Osteoblast (primary cell): ENCODE results near the gene SH2D3C. TPM values are rescaled to one million over a fixed set of nuclear protein-coding genes. Genes with fewer than 3 reads are reported as not detected.

Source experiments
- DNase-seq: peaks from one replicate; pipeline ENCODE4 v3.0.0; 2011; ENCODE audit warnings: low spot score, mixed read lengths; ENCODE audit not compliant: insufficient read length; ENCODE audit errors: missing footprints
- H2AFZ ChIP-seq: 2 replicates; pipeline ENCODE4 v1.6.0; 2011; ENCODE audit warnings: mild to moderate bottlenecking, low read length
- H3K27ac ChIP-seq: 2 replicates; pipeline ENCODE4 v1.5.1; 2011; ENCODE audit warnings: mild to moderate bottlenecking, low read depth, low read length, moderate library complexity
- H3K27me3 ChIP-seq: 2 replicates; pipeline ENCODE4 v1.6.0; 2012; ENCODE audit warnings: mild to moderate bottlenecking, control low read depth, inconsistent platforms, low read length, moderate library complexity; ENCODE audit not compliant: insufficient read depth
- H3K36me3 ChIP-seq: 2 replicates; pipeline ENCODE4 v1.5.1; 2011; ENCODE audit warnings: mild to moderate bottlenecking, low read length, control low read depth, moderate library complexity; ENCODE audit not compliant: insufficient read depth
- H3K4me1 ChIP-seq: 2 replicates; pipeline ENCODE4 v1.5.1; 2011; ENCODE audit warnings: mild to moderate bottlenecking, low read length, control low read depth, moderate library complexity; ENCODE audit not compliant: insufficient read depth
- H3K4me2 ChIP-seq: 2 replicates; pipeline ENCODE4 v1.6.0; 2011; ENCODE audit warnings: mild to moderate bottlenecking, low read length; ENCODE audit not compliant: insufficient read depth
- H3K4me3 ChIP-seq: fragments of 200-600 bp; sonication (generic); 3 replicates; pipeline ENCODE4 v1.5.1; 2012; ENCODE audit warnings: mild to moderate bottlenecking, low read length, inconsistent platforms; ENCODE audit not compliant: insufficient read depth
- H3K79me2 ChIP-seq: 2 replicates; pipeline ENCODE4 v1.6.0; 2012; ENCODE audit warnings: mild to moderate bottlenecking, low read length, control low read depth, inconsistent platforms; ENCODE audit not compliant: insufficient read depth
- H3K9me3 ChIP-seq: 2 replicates; pipeline ENCODE4 v1.5.1; 2011; ENCODE audit warnings: low read depth, low read length, control low read depth
- H4K20me1 ChIP-seq: 2 replicates; pipeline ENCODE4 v1.6.0; 2012; ENCODE audit warnings: mild to moderate bottlenecking, low read length, control low read depth; ENCODE audit not compliant: insufficient read depth
- CTCF ChIP-seq: IDR thresholded peaks from 2 replicates; pipeline ENCODE4 v1.5.1; 2011; ENCODE audit warnings: mild to moderate bottlenecking, low read depth, low read length, moderate library complexity; ENCODE audit errors: extremely low read depth
- total RNA-seq: library from RNA; depleted of rRNA; stranded (reverse); fragments of >200 nt; gene quantifications from 2 replicates; pipeline ENCODE4 v1.2.3, GENCODE V29; 2012

SH2D3C gene
- total RNA-seq, 1 donor: 0.36 TPM

- Histone ChIP-seq H3K4me1 (peaks cover 9% of the 10 kb centered on the region), H3K9me3 (no peaks in the 10 kb centered on the region), H2AFZ (no peak overlapping the region), H3K36me3 (no peaks in the 10 kb centered on the region), H3K27me3 (no peaks in the 10 kb centered on the region), H3K79me2 (peaks cover 14% of the 10 kb centered on the region), H3K27ac (no peak overlapping the region), H4K20me1 (peaks cover 11% of the 10 kb centered on the region), H3K4me3 (no peak overlapping the region), H3K4me2 (no peak overlapping the region)
- DNase-seq: no peak
- no peak for TF ChIP-seq CTCF
Measured at GRCh38 chr9:127717766-127718165, 60.7 kb downstream of the SH2D3C start.

- H3K27ac ChIP-seq: peak overlapping the region; percentile 82
- peaks cover 9% of the 10 kb centered on the region for H3K4me1 ChIP-seq
- peak overlapping the region; percentile 86 for H3K4me3 ChIP-seq
- H3K36me3 ChIP-seq: no peaks in the 10 kb centered on the region
- TF ChIP-seq CTCF: no peak
- H3K9me3 ChIP-seq: no peaks in the 10 kb centered on the region
- H3K27me3 ChIP-seq: no peaks in the 10 kb centered on the region
- peak overlapping the region; percentile 99 for H2AFZ ChIP-seq
- H3K79me2 ChIP-seq: peaks cover 17% of the 10 kb centered on the region
- peak overlapping the region; percentile 95 for H3K4me2 ChIP-seq
- peaks cover 15% of the 10 kb centered on the region for H4K20me1 ChIP-seq
- peak; percentile 29 for DNase-seq
Measured at GRCh38 chr9:127716412-127716811, 62.1 kb downstream of the SH2D3C start.

GRCh38 chr9:127715470-127716337 is 62.8 kb downstream of the SH2D3C start, which contains the start of the genes PTRH1 and TTC16:
PTRH1 (minus strand) TSS chr9:127715663; CDS start chr9:127715639, 24 bp downstream.
TTC16 (plus strand) TSS chr9:127716079; CDS start chr9:127716146, 67 bp downstream.
- H3K79me2 ChIP-seq: peaks cover 17% of the 10 kb centered on the region
- peak within 1 kb of the TSS; percentile 95 for H3K4me2 ChIP-seq
- peaks cover 9% of the 10 kb centered on the region for H3K4me1 ChIP-seq
- H3K9me3 ChIP-seq: no peaks in the 10 kb centered on the region
- H2AFZ ChIP-seq: peak within 1 kb of the TSS; percentile 99
- no peak for TF ChIP-seq CTCF
- peak within 1 kb of the TSS; percentile 82 for H3K27ac ChIP-seq
- H3K36me3 ChIP-seq: no peaks in the 10 kb centered on the region
- H3K4me3 ChIP-seq: peak within 1 kb of the TSS; percentile 86
- peaks cover 15% of the 10 kb centered on the region for H4K20me1 ChIP-seq
- peak; percentile 100 for DNase-seq
- H3K27me3 ChIP-seq: no peaks in the 10 kb centered on the region

- H3K4me3 ChIP-seq: peak overlapping the region; percentile 86
- peaks cover 9% of the 10 kb centered on the region for H3K4me1 ChIP-seq
- TF ChIP-seq CTCF: no peak
- H3K9me3 ChIP-seq: no peaks in the 10 kb centered on the region
- H4K20me1 ChIP-seq: peaks cover 15% of the 10 kb centered on the region
- H3K27ac ChIP-seq: peak overlapping the region; percentile 82
- peak overlapping the region; percentile 99 for H2AFZ ChIP-seq
- peaks cover 17% of the 10 kb centered on the region for H3K79me2 ChIP-seq
- DNase-seq: peak; percentile 89
- peak overlapping the region; percentile 95 for H3K4me2 ChIP-seq
- H3K27me3 ChIP-seq: no peaks in the 10 kb centered on the region
- H3K36me3 ChIP-seq: no peaks in the 10 kb centered on the region
Measured at GRCh38 chr9:127714951-127715469, 63.5 kb downstream of the SH2D3C start.
